ENCODE data around the gene LIMK2. TPM values are rescaled to one million over a fixed set of nuclear protein-coding genes. Genes with fewer than 3 reads are reported as not detected.

Gene LIMK2
- total RNA-seq, 1 experiment from 2014 or later: 42.8 TPM

DNA sequence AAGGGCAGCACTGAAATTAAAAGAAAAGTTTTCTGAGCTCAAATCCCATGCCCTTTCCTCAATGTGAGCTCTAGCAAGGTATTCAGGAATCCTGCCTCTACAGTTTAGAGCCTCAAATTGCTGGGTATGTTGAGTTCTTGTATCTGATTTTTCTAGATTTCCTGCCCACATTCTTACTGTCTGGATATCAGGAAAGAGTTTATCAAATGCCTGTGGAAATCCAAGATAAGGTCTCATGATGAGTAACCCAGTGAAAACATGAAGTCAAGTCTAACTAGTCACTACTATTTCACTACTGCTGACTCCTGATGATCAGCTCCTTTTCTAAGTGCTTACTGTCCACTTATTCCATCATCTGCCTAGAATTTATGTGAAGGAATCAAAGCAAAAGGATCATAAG is 29.8 kb downstream of the LIMK2 start:
- POLR2A ChIA-PET: no interaction called here
- ATAC-seq: no peak
- CTCF ChIA-PET: interaction anchor here (1.0 to 2.2 kb wide), 2 partner anchors 30 to 31 kb away, joined by 7 to 17 read pairs; partner anchors contain the start of gene LIMK2
- Mint-ChIP-seq H3K36me3 (peaks cover 4% of the 10 kb centered on the region), H3K4me3 (no peak overlapping the region), H3K27ac (no peak overlapping the region), H3K9me3 (no peaks in the 10 kb centered on the region), H3K4me1 (peaks cover 21% of the 10 kb centered on the region), H3K27me3 (ENCODE audit: low read depth) (no peaks in the 10 kb centered on the region)
- TF ChIP-seq NR2C2 (CRISPR knock-in tag; IDR thresholded peaks at IDR 0.05): no peak
- no peak for TF ChIP-seq ESRRA (CRISPR knock-in tag; IDR thresholded peaks at IDR 0.05; ENCODE audit: borderline replicate concordance)
- no peak for TF ChIP-seq JUN (CRISPR knock-in tag; IDR thresholded peaks at IDR 0.05)
- no peak for TF ChIP-seq SMAD3 (CRISPR knock-in tag; IDR thresholded peaks at IDR 0.05; ENCODE audit: borderline replicate concordance)
- TF ChIP-seq FOXK1 (CRISPR knock-in tag; IDR thresholded peaks at IDR 0.05): no peak
- TF ChIP-seq, protein P1, sequence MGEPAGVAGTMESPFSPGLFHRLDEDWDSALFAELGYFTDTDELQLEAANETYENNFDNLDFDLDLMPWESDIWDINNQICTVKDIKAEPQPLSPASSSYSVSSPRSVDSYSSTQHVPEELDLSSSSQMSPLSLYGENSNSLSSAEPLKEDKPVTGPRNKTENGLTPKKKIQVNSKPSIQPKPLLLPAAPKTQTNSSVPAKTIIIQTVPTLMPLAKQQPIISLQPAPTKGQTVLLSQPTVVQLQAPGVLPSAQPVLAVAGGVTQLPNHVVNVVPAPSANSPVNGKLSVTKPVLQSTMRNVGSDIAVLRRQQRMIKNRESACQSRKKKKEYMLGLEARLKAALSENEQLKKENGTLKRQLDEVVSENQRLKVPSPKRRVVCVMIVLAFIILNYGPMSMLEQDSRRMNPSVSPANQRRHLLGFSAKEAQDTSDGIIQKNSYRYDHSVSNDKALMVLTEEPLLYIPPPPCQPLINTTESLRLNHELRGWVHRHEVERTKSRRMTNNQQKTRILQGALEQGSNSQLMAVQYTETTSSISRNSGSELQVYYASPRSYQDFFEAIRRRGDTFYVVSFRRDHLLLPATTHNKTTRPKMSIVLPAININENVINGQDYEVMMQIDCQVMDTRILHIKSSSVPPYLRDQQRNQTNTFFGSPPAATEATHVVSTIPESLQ (CRISPR knock-in tag; IDR thresholded peaks at IDR 0.05): no peak
- no peak for DNase-seq (ENCODE audit: low spot score)

DNA sequence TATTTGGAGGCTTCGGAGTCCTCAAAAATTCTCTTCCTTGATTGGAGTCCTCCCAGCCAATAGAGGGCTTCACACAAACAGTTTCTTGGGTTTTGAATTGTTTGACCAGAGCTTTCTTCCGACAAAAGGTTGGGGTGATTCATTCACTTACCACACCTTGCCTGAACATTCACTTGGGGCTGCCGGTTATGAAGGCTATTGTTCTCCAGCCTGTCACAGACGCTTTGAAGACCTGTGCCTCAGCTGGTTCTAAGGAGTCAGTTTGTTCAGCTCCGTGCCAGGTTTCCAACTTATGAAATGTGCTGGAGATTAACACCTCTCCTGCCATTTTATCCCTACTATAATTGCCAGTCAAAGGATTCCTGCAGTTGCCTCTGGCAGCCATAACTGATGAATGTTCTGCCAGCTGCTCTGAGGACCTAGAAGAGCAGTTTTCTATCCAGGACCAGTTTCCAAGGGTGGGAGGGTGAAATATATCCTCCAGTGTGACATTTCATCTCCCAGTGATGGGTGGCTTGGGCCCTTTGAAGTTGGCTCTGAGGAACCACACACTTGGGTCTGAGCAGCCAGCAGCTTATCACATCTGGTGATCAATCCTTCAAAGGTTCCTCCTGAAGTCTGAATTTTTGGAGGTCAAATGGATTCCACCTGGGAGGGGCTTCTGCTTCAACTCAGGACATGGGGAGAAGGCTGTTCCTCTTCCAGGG is 31.4 kb downstream of the LIMK2 start:
- H3K4me3 Mint-ChIP-seq: no peak overlapping the region
- no peak for ATAC-seq
- peaks cover 4% of the 10 kb centered on the region for H3K36me3 Mint-ChIP-seq
- no peaks in the 10 kb centered on the region for H3K27me3 Mint-ChIP-seq (ENCODE audit: low read depth)
- ChIA-PET POLR2A (no interaction called here), CTCF (interaction anchor here (0.7 to 2.7 kb wide), 6 partner anchors 12 to 208 kb away, joined by 3 to 9 read pairs (median 3); partner anchors contain the start of gene SELENOM)
- H3K4me1 Mint-ChIP-seq: peaks cover 32% of the 10 kb centered on the region
- TF ChIP-seq FOXP1 (CRISPR knock-in tag; IDR thresholded peaks at IDR 0.05; ENCODE audit: borderline replicate concordance): no peak
- TF ChIP-seq CREM (CRISPR knock-in tag; IDR thresholded peaks at IDR 0.05): no peak
- no peak for TF ChIP-seq ZNF263 (CRISPR knock-in tag; IDR thresholded peaks at IDR 0.05; ENCODE audit: low read depth)
- TF ChIP-seq, protein P2, sequence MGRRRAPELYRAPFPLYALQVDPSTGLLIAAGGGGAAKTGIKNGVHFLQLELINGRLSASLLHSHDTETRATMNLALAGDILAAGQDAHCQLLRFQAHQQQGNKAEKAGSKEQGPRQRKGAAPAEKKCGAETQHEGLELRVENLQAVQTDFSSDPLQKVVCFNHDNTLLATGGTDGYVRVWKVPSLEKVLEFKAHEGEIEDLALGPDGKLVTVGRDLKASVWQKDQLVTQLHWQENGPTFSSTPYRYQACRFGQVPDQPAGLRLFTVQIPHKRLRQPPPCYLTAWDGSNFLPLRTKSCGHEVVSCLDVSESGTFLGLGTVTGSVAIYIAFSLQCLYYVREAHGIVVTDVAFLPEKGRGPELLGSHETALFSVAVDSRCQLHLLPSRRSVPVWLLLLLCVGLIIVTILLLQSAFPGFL (CRISPR knock-in tag; IDR thresholded peaks at IDR 0.05; ENCODE audit: borderline replicate concordance): no peak
- TF ChIP-seq, protein P3, sequence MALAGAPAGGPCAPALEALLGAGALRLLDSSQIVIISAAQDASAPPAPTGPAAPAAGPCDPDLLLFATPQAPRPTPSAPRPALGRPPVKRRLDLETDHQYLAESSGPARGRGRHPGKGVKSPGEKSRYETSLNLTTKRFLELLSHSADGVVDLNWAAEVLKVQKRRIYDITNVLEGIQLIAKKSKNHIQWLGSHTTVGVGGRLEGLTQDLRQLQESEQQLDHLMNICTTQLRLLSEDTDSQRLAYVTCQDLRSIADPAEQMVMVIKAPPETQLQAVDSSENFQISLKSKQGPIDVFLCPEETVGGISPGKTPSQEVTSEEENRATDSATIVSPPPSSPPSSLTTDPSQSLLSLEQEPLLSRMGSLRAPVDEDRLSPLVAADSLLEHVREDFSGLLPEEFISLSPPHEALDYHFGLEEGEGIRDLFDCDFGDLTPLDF (CRISPR knock-in tag; IDR thresholded peaks at IDR 0.05): no peak
- no peak for TF ChIP-seq CBFB (CRISPR knock-in tag; IDR thresholded peaks at IDR 0.05; ENCODE audit: low read depth)
- no peak for TF ChIP-seq ESRRA (CRISPR knock-in tag; IDR thresholded peaks at IDR 0.05; ENCODE audit: borderline replicate concordance)
- TF ChIP-seq CREB1 (CRISPR knock-in tag; IDR thresholded peaks at IDR 0.05): no peak
- TF ChIP-seq ELF4 (CRISPR knock-in tag; IDR thresholded peaks at IDR 0.05; ENCODE audit: low read depth): no peak
- TF ChIP-seq RELA (CRISPR knock-in tag; IDR thresholded peaks at IDR 0.05; ENCODE audit: borderline replicate concordance): no peak
- TF ChIP-seq ZNF138 (CRISPR knock-in tag; conservative IDR thresholded peaks at IDR 0.05): no peak
- TF ChIP-seq, protein P4, sequence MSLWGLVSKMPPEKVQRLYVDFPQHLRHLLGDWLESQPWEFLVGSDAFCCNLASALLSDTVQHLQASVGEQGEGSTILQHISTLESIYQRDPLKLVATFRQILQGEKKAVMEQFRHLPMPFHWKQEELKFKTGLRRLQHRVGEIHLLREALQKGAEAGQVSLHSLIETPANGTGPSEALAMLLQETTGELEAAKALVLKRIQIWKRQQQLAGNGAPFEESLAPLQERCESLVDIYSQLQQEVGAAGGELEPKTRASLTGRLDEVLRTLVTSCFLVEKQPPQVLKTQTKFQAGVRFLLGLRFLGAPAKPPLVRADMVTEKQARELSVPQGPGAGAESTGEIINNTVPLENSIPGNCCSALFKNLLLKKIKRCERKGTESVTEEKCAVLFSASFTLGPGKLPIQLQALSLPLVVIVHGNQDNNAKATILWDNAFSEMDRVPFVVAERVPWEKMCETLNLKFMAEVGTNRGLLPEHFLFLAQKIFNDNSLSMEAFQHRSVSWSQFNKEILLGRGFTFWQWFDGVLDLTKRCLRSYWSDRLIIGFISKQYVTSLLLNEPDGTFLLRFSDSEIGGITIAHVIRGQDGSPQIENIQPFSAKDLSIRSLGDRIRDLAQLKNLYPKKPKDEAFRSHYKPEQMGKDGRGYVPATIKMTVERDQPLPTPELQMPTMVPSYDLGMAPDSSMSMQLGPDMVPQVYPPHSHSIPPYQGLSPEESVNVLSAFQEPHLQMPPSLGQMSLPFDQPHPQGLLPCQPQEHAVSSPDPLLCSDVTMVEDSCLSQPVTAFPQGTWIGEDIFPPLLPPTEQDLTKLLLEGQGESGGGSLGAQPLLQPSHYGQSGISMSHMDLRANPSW (CRISPR knock-in tag; conservative IDR thresholded peaks at IDR 0.05; ENCODE audit: low read depth): no peak
- TF ChIP-seq JAZF1 (CRISPR knock-in tag; IDR thresholded peaks at IDR 0.05): no peak
- TF ChIP-seq, protein P5, sequence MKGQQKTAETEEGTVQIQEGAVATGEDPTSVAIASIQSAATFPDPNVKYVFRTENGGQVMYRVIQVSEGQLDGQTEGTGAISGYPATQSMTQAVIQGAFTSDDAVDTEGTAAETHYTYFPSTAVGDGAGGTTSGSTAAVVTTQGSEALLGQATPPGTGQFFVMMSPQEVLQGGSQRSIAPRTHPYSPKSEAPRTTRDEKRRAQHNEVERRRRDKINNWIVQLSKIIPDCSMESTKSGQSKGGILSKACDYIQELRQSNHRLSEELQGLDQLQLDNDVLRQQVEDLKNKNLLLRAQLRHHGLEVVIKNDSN (CRISPR knock-in tag; IDR thresholded peaks at IDR 0.05): no peak
- no peak for TF ChIP-seq TCF7 (CRISPR knock-in tag; IDR thresholded peaks at IDR 0.05; ENCODE audit: low read depth)
- peak overlapping the region; percentile 82 for H3K27ac Mint-ChIP-seq
- H3K9me3 Mint-ChIP-seq: no peaks in the 10 kb centered on the region
- DNase-seq (ENCODE audit: low spot score): no peak
